LNCAP (cell line): Measurements from ENCODE around the gene ATP2B2.

Experiments
- CTCF ChIP-seq: fragments of 450-650 bp; IDR thresholded peaks from 2 replicates; pipeline ENCODE4 v1.5.1; 2017; ENCODE audit warnings: mild to moderate bottlenecking

ATP2B2 gene

GRCh38 chr3:10405816-10406215 is 99.6 kb downstream of the ATP2B2 start:
- TF ChIP-seq CTCF, result no peak

GRCh38 chr3:10404876-10405275 is 100.5 kb downstream of the ATP2B2 start:
- TF ChIP-seq CTCF, result no peak

- TF ChIP-seq CTCF, result no peak
Measured at GRCh38 chr3:10404377-10404776, 101.0 kb downstream of the ATP2B2 start.

- TF ChIP-seq CTCF, result no peak
Measured at GRCh38 chr3:10401990-10402761, 103.2 kb downstream of the ATP2B2 start.

- TF ChIP-seq CTCF, result no peak
Measured at GRCh38 chr3:10400749-10401495, 104.5 kb downstream of the ATP2B2 start.

GRCh38 chr3:10400050-10400748 is 105.2 kb downstream of the ATP2B2 start:
- TF ChIP-seq CTCF, result no peak

- no peak for TF ChIP-seq CTCF
Measured at GRCh38 chr3:10399634-10400033, 105.8 kb downstream of the ATP2B2 start.
